Omental fat pad (tissue), 4 donors: ENCODE measurements around the gene PTOV1. TPM values are rescaled to one million over a fixed set of nuclear protein-coding genes. Genes with fewer than 3 reads are reported as not detected.

ENCODE experiments used
- ATAC-seq: fragments of 150-250 bp; one replicate; pipeline ENCODE4 v1.9.1; 2016; ENCODE audit warnings: mild to moderate bottlenecking, moderate library complexity; ENCODE audit not compliant: low FRiP score
- DNase-seq: peaks from one replicate; pipeline ENCODE4 v3.0.0-alpha.2; 2019; ENCODE audit warnings: low spot score
- total RNA-seq, 4 donors: library from RNA; depleted of rRNA; stranded (reverse); fragments of >200 nt; gene quantifications; one replicate each; pipeline ENCODE4 v1.1.0, GENCODE V29; 2016
- TF ChIP-seq, protein P1 (sequence below), 3 donors: fragments of 450-650 bp; IDR thresholded peaks; one replicate each; pipeline ENCODE4 v1.5.1; 2016 to 2017; ENCODE audit warnings: antibody characterized with exemption in 3 of 3, mild to moderate bottlenecking in 3 of 3, moderate library complexity in 2 of 3

PTOV1 gene
- total RNA-seq, 4 donors from 2014 or later: 37.3 to 64.8 (median 58.1) TPM

- TF ChIP-seq, protein P1, sequence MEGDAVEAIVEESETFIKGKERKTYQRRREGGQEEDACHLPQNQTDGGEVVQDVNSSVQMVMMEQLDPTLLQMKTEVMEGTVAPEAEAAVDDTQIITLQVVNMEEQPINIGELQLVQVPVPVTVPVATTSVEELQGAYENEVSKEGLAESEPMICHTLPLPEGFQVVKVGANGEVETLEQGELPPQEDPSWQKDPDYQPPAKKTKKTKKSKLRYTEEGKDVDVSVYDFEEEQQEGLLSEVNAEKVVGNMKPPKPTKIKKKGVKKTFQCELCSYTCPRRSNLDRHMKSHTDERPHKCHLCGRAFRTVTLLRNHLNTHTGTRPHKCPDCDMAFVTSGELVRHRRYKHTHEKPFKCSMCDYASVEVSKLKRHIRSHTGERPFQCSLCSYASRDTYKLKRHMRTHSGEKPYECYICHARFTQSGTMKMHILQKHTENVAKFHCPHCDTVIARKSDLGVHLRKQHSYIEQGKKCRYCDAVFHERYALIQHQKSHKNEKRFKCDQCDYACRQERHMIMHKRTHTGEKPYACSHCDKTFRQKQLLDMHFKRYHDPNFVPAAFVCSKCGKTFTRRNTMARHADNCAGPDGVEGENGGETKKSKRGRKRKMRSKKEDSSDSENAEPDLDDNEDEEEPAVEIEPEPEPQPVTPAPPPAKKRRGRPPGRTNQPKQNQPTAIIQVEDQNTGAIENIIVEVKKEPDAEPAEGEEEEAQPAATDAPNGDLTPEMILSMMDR (IDR thresholded peaks at IDR 0.05): no peak
- no peak for ATAC-seq
- no peak for DNase-seq
Measured at GRCh38 chr19:49829721-49830120, 21.2 kb upstream of the PTOV1 start.

DNA sequence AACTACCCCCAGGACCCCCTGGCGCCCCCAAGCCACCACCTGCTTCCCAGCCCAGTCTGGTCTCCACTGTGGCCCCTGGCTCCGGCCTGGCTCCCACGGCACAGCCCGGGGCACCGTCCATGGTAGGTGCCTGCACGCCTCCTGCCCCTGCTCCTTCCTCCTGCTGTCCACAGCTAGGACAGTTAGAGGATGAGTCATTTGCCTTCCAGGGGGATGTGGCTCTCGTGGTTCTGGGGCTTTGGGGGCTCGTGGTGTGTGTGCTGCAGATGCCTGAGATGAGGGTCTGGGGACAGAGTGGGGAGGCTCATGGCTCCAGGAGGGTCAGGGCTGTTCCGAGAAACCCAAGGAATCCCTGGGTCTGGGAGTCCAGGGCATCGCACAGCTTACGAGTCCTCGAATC lies 20.2 kb upstream of the PTOV1 start:
- TF ChIP-seq, protein P1 (IDR thresholded peaks at IDR 0.05): no peak
- no peak for ATAC-seq
- DNase-seq: no peak

DNA sequence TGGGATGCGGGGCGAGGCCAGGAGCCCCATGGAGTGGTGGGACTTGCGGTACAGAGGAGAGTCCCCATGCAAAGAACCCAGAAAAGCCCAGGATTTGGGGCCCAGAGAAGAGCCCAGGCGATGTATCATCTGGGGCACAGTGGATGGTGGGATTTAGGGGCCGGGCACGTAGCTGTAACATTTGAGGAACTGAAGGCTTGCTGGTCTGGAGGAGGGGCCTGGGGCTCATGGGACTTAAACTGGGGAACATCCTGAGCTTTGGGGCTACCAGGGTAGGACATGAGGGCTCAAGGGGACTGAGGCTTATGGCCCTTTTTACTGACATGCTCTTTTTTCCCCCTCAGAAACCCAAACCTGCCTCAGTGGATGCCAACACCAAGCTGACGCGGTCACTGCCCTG lies 19.4 kb upstream of the PTOV1 start:
- DNase-seq: no peak
- TF ChIP-seq, protein P1 (IDR thresholded peaks at IDR 0.05): no peak
- no peak for ATAC-seq

- ATAC-seq: no peak
- TF ChIP-seq, protein P1 (IDR thresholded peaks at IDR 0.05): no peak
Measured at GRCh38 chr19:49832556-49832955, 18.4 kb upstream of the PTOV1 start.

GRCh38 chr19:49833599-49833998 lies 17.4 kb upstream of the PTOV1 start:
- TF ChIP-seq, protein P1 (IDR thresholded peaks at IDR 0.05): no peak
- DNase-seq: no peak
- ATAC-seq: no peak

More at GRCh38 chr19:49832556-49832955, 18.4 kb upstream of the PTOV1 start:
- no peak for DNase-seq

- no peak for DNase-seq
- TF ChIP-seq, protein P1 (IDR thresholded peaks at IDR 0.05): no peak
- no peak for ATAC-seq
Measured at GRCh38 chr19:49835562-49835961, 15.4 kb upstream of the PTOV1 start.

- TF ChIP-seq, protein P1 (IDR thresholded peaks at IDR 0.05): no peak
- no peak for ATAC-seq
- DNase-seq: no peak
Measured at GRCh38 chr19:49836176-49837008, 14.6 kb upstream of the PTOV1 start.
